Trophoblast cell (in vitro differentiated cells and primary cell): ENCODE data around the gene CASZ1.
A peak's percentile ranks its signal among the peaks of the same experiment; 100 is the strongest.

Experiments
- DNase-seq, 2 donors: peaks; one replicate each; pipeline ENCODE4 v3.0.0-alpha.2; 2016
- H2AFZ ChIP-seq: 2 replicates; pipeline ENCODE4 v1.6.1; 2013; ENCODE audit warnings: low read length, moderate library complexity, mild to moderate bottlenecking; ENCODE audit not compliant: insufficient read depth, poor library complexity
- H2AK5ac ChIP-seq: 2 replicates; pipeline ENCODE4 v1.6.1; 2013; ENCODE audit warnings: mild to moderate bottlenecking, low read length
- H2BK120ac ChIP-seq: 2 replicates; pipeline ENCODE4 v1.6.1; 2013; ENCODE audit warnings: low read length, mild to moderate bottlenecking, moderate library complexity; ENCODE audit not compliant: insufficient read depth, poor library complexity
- H2BK12ac ChIP-seq: 2 replicates; pipeline ENCODE4 v1.6.1; 2013; ENCODE audit warnings: mild to moderate bottlenecking, low read length, moderate library complexity
- H2BK5ac ChIP-seq: 2 replicates; pipeline ENCODE4 v1.6.1; 2013; ENCODE audit warnings: low read length, low read depth, moderate library complexity, mild to moderate bottlenecking; ENCODE audit not compliant: poor library complexity
- H3K14ac ChIP-seq: 2 replicates; pipeline ENCODE4 v1.6.1; 2013; ENCODE audit warnings: mild to moderate bottlenecking, low read length
- H3K18ac ChIP-seq: 2 replicates; pipeline ENCODE4 v1.6.1; 2013; ENCODE audit warnings: mild to moderate bottlenecking, low read length
- H3K23ac ChIP-seq: 2 replicates; pipeline ENCODE4 v1.6.1; 2013; ENCODE audit warnings: low read length
- H3K27ac ChIP-seq: 2 replicates; pipeline ENCODE4 v1.5.1; 2013; ENCODE audit warnings: low read depth, mild to moderate bottlenecking, inconsistent platforms, low read length, moderate library complexity
- H3K27me3 ChIP-seq: 2 replicates; pipeline ENCODE4 v1.6.1; 2013; ENCODE audit warnings: inconsistent platforms, mild to moderate bottlenecking, low read length, moderate library complexity; ENCODE audit not compliant: insufficient read depth
- H3K36me3 ChIP-seq, 2 experiments: 1 replicate in 1 of 2; 2 replicates in 1 of 2; pipeline ENCODE4 v1.6.1; 2013; ENCODE audit warnings: low read length in 2 of 2, mild to moderate bottlenecking in 2 of 2, moderate library complexity in 1 of 2; ENCODE audit not compliant: insufficient read depth in 2 of 2, control insufficient read depth in 1 of 2
- H3K4ac ChIP-seq: 2 replicates; pipeline ENCODE4 v1.6.1; 2013; ENCODE audit warnings: low read depth, mild to moderate bottlenecking, low read length, moderate library complexity
- H3K4me1 ChIP-seq, 2 experiments: 1 replicate in 1 of 2; 2 replicates in 1 of 2; pipeline ENCODE4 v1.6.1; 2013; ENCODE audit warnings: low read length in 2 of 2, mild to moderate bottlenecking in 2 of 2, moderate library complexity in 1 of 2; ENCODE audit not compliant: insufficient read depth in 2 of 2, control insufficient read depth in 1 of 2
- H3K4me2 ChIP-seq: 2 replicates; pipeline ENCODE4 v1.6.1; 2013; ENCODE audit warnings: inconsistent platforms, mild to moderate bottlenecking, low read length, moderate library complexity
- H3K4me3 ChIP-seq: 2 replicates; pipeline ENCODE4 v1.5.1; 2013; ENCODE audit warnings: mild to moderate bottlenecking, low read depth, low read length, inconsistent platforms
- H3K79me1 ChIP-seq: one replicate; pipeline ENCODE4 v1.6.1; 2013; ENCODE audit warnings: low read length
- H3K79me2 ChIP-seq: 2 replicates; pipeline ENCODE4 v1.6.1; 2013; ENCODE audit warnings: low read length, mild to moderate bottlenecking; ENCODE audit not compliant: control insufficient read depth, insufficient read depth, poor library complexity
- H3K9ac ChIP-seq: 2 replicates; pipeline ENCODE4 v1.6.1; 2013; ENCODE audit warnings: mild to moderate bottlenecking, low read length
- H3K9me3 ChIP-seq: 2 replicates; pipeline ENCODE4 v1.6.1; 2013; ENCODE audit warnings: low read depth, mild to moderate bottlenecking, control low read depth, inconsistent platforms, low read length; ENCODE audit not compliant: insufficient read depth
- H4K12ac ChIP-seq: 2 replicates; pipeline ENCODE4 v1.6.1; 2013; ENCODE audit warnings: low read depth, mild to moderate bottlenecking, low read length, moderate library complexity
- H4K8ac ChIP-seq: 2 replicates; pipeline ENCODE4 v1.6.1; 2013; ENCODE audit warnings: low read depth, mild to moderate bottlenecking, low read length, moderate library complexity
- H4K91ac ChIP-seq: one replicate; pipeline ENCODE4 v1.6.1; 2013; ENCODE audit warnings: low read depth, mild to moderate bottlenecking, low read length, moderate library complexity
- WGBS: extraction: QIAGEN DNeasy Blood & Tissue Kit; methylation state at CpG from one replicate; pipeline ENCODE4 v1.1.7; 2013; ENCODE audit warnings: missing lambda C conversion rate; ENCODE audit not compliant: insufficient read length, insufficient coverage; ENCODE audit errors: extremely low coverage; 5-methylcytosine and 5-hydroxymethylcytosine counted together

The CASZ1 gene

DNA sequence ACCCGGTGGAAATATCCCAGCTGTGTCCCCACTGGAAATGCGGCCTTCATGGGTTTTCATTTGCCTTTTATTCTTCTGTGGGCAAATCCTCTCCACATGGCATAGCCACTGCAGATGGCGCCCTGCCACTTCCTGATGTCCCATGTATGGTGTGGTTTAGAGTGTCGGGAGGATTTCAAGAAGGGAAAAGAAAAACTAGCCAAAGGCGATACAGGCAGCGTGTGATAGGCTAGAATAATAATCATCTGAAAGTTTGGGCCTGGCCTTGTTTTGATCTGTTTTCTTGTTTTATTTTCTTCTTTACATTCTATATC, 198.1 kb downstream of the CASZ1 start:
- Histone ChIP-seq H3K79me2 (no peaks in the 10 kb centered on the region), H4K91ac (no peak overlapping the region)

DNA sequence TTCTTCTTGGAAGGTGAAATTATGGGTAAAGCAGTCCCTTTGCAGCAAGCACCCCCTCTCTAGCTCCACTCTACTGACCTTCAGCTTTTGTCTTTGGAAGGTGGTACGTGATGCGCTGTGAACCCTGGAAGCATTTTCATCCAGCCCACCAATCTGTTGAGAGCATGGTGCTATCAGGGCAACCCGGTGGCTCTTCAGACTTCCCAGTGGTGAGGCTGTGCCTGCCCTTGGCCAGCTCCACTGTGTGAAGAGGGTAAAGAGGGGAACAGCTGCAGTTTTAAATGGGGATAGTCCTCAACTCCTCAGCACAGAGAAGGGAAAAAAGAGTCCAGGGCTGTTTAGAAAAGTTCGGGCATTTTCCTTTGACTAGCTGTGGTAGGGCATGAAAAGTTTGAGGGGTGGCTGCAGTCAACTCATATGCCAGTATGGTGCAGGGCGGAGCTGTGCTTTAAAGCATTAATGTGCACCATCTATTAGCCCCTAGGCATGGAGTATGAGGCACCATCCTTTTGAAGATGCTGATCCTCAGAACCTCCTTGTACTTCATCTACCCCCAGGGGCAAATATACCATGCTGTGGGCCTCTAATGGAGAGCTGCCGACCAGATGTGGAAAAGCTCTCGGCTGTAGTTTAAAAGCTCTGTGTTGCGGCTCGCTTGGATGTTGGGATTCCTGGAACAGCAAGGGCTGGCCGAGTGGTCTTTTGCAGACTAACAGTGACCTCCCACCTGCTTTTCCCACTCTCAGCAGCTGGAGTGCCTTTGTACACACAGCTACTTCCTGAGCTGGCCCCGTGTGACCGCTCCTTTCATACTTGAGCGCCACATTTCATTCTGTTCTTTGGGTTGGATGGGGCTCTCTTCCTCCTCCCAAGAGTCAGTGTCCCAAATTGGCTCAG, 198.7 kb downstream of the CASZ1 start:
- H3K79me2 ChIP-seq, result no peaks in the 10 kb centered on the region
- H3K36me3 ChIP-seq, result no peaks in the 10 kb centered on the region
- H4K8ac ChIP-seq, result peak overlapping the region; percentile 51
- no peak overlapping the region for H2AFZ ChIP-seq
- no peak overlapping the region for H2BK12ac ChIP-seq
- no peak overlapping the region for H3K14ac ChIP-seq
- H3K4me2 ChIP-seq, result no peak overlapping the region
- H3K27ac ChIP-seq, result no peak overlapping the region
- DNase-seq, result no peak
- no peak overlapping the region for H3K4me3 ChIP-seq
- no CpG with 5 or more reads among the region's 13 CpGs for WGBS
- H2BK5ac ChIP-seq, result no peak overlapping the region
- no peak overlapping the region for H3K9ac ChIP-seq
- H3K23ac ChIP-seq, result no peak overlapping the region
- H3K9me3 ChIP-seq, result no peaks in the 10 kb centered on the region
- no peak overlapping the region for H2AK5ac ChIP-seq
- no peaks in the 10 kb centered on the region for H3K27me3 ChIP-seq
- no peak overlapping the region for H3K4ac ChIP-seq
- no peak overlapping the region for H2BK120ac ChIP-seq
- H3K18ac ChIP-seq, result no peak overlapping the region
- H4K91ac ChIP-seq, result no peak overlapping the region
- no peak overlapping the region for H4K12ac ChIP-seq
- H3K79me1 ChIP-seq, result no peaks in the 10 kb centered on the region
- peaks cover 3 to 4% of the 10 kb centered on the region in 2 experiments for H3K4me1 ChIP-seq

More for the DNA sequence above, 198.1 kb downstream of the CASZ1 start:
- no peak overlapping the region for H4K8ac ChIP-seq
- H2BK120ac ChIP-seq, result no peak overlapping the region
- no peaks in the 10 kb centered on the region for H3K79me1 ChIP-seq
- no peak overlapping the region for H3K27ac ChIP-seq
- H3K23ac ChIP-seq, result no peak overlapping the region
- H2AK5ac ChIP-seq, result no peak overlapping the region
- H3K27me3 ChIP-seq, result no peaks in the 10 kb centered on the region
- no peaks in the 10 kb centered on the region for H3K9me3 ChIP-seq
- no peak overlapping the region for H3K9ac ChIP-seq
- no peak overlapping the region for H3K4me3 ChIP-seq
- no peaks in the 10 kb centered on the region for H3K36me3 ChIP-seq
- H2AFZ ChIP-seq, result no peak overlapping the region
- H4K12ac ChIP-seq, result no peak overlapping the region
- no CpG with 5 or more reads among the region's 6 CpGs for WGBS
- H3K4ac ChIP-seq, result no peak overlapping the region
- no peak for DNase-seq
- H3K18ac ChIP-seq, result no peak overlapping the region
- H3K14ac ChIP-seq, result no peak overlapping the region
- no peak overlapping the region for H3K4me2 ChIP-seq
- H2BK5ac ChIP-seq, result no peak overlapping the region
- H2BK12ac ChIP-seq, result no peak overlapping the region
- H3K4me1 ChIP-seq, result peaks cover 3 to 4% of the 10 kb centered on the region in 2 experiments

DNA sequence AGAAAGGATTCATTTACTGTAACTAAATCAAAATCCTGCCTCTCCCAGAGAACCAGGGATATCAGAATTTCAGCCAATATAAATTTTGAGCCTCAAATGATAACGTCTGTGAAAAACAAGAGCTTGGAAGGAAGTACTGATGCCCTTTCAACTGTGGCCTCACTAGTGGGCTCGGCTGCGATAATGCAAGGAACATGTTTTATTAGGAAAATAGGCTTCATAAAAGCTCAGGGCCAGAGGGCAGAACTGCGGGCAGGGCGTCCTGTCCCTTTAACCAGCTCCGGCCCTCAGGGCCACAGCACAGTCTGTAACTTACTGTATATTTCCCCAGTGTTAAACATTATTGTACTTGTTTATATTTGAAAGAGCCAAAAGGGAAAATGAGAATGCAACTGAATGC, 199.7 kb downstream of the CASZ1 start:
- no peak overlapping the region for H3K9ac ChIP-seq
- H3K79me2 ChIP-seq, result no peaks in the 10 kb centered on the region
- H3K4me1 ChIP-seq, result peaks cover 3 to 4% of the 10 kb centered on the region in 2 experiments
- H3K27me3 ChIP-seq, result no peaks in the 10 kb centered on the region
- no peaks in the 10 kb centered on the region for H3K36me3 ChIP-seq
- H3K9me3 ChIP-seq, result no peaks in the 10 kb centered on the region
- no peak overlapping the region for H4K8ac ChIP-seq
- H3K27ac ChIP-seq, result no peak overlapping the region
- no CpG with 5 or more reads among the region's 6 CpGs for WGBS
- H2AK5ac ChIP-seq, result no peak overlapping the region
- H3K4me2 ChIP-seq, result no peak overlapping the region
- H4K91ac ChIP-seq, result no peak overlapping the region
- H3K18ac ChIP-seq, result no peak overlapping the region
- no peak overlapping the region for H3K23ac ChIP-seq
- H3K4ac ChIP-seq, result no peak overlapping the region
- no peak overlapping the region for H2BK12ac ChIP-seq
- no peak overlapping the region for H2BK5ac ChIP-seq
- DNase-seq, result no peak
- no peak overlapping the region for H3K14ac ChIP-seq
- H2AFZ ChIP-seq, result no peak overlapping the region
- no peak overlapping the region for H2BK120ac ChIP-seq
- H4K12ac ChIP-seq, result no peak overlapping the region
- no peaks in the 10 kb centered on the region for H3K79me1 ChIP-seq
- H3K4me3 ChIP-seq, result no peak overlapping the region

DNA sequence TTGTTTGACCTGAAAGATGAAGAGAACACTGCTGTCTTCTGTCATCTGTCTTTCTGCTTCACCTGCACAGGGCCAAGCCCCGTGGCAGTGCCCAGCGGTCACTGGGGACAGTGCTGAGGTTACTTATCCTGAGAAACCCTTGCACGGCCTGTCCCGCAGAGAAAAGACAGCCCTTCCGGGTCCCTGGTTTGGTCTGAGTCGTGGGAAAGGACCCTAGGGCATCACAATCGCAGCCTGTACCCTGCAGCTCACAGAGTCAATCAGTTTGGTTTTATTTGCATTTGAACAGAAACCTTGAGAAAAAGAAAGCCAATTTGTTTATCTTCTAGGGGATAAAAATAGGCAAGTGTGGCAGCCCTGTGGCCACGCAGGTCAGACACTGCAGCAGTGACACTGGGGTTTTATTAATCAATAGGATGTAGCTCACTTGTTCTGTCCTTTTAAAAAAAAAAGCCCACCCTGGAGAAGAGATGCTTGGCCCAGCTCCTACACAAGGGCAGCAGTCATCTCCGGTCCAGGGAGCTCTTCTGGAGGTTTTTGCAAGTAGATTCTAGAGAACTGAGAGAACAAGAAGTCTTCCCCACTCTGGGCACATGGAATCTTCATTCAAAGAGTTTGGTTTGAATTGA, 201.7 kb downstream of the CASZ1 start:
- H3K4me1 ChIP-seq, result peaks cover 3 to 8% of the 10 kb centered on the region in 2 experiments
- H3K9ac ChIP-seq, result no peak overlapping the region
- H4K12ac ChIP-seq, result no peak overlapping the region
- no peak overlapping the region for H4K8ac ChIP-seq
- no CpG with 5 or more reads among the region's 9 CpGs for WGBS
- H3K4me3 ChIP-seq, result no peak overlapping the region
- no peak overlapping the region for H2AK5ac ChIP-seq
- no peak overlapping the region for H2AFZ ChIP-seq
- H2BK12ac ChIP-seq, result no peak overlapping the region
- no peaks in the 10 kb centered on the region for H3K9me3 ChIP-seq
- no peaks in the 10 kb centered on the region for H3K79me2 ChIP-seq
- no peaks in the 10 kb centered on the region for H3K36me3 ChIP-seq
- H3K27ac ChIP-seq, result no peak overlapping the region
- H3K79me1 ChIP-seq, result no peaks in the 10 kb centered on the region
- H3K18ac ChIP-seq, result no peak overlapping the region
- no peak overlapping the region for H3K4ac ChIP-seq
- DNase-seq, result no peak
- no peak overlapping the region for H3K14ac ChIP-seq
- no peak overlapping the region for H2BK5ac ChIP-seq
- H3K4me2 ChIP-seq, result no peak overlapping the region
- H3K27me3 ChIP-seq, result no peaks in the 10 kb centered on the region
- no peak overlapping the region for H4K91ac ChIP-seq
- H3K23ac ChIP-seq, result no peak overlapping the region
- no peak overlapping the region for H2BK120ac ChIP-seq
